WERI-Rb-1 (cell line): ENCODE data around the gene ELAVL1.
A peak's percentile ranks its signal among the peaks of the same experiment; 100 is the strongest.
"Not testable (repeated sequence)": the region's sequence is repeated elsewhere in the genome, so short reads cannot be mapped to it uniquely, and the experiment has no call there.

Source experiments
- DNase-seq: peaks from one replicate; pipeline ENCODE4 v3.0.0-alpha.2; 2020
- H3K27ac ChIP-seq: fragments of 250-450 bp; sonication (Bioruptor Pico); 2 replicates; pipeline ENCODE4 v1.5.1; 2020; ENCODE audit warnings: mild to moderate bottlenecking, moderate library complexity
- H3K27me3 ChIP-seq: fragments of 250-450 bp; sonication (Bioruptor Pico); 2 replicates; pipeline ENCODE4 v1.5.1; 2021; ENCODE audit warnings: mild to moderate bottlenecking, low read depth, moderate library complexity; ENCODE audit not compliant: insufficient read depth, severe bottlenecking
- H3K36me3 ChIP-seq: fragments of 250-450 bp; sonication (Bioruptor Pico); 2 replicates; pipeline ENCODE4 v1.5.1; 2020; ENCODE audit warnings: mild to moderate bottlenecking, moderate library complexity
- H3K4me3 ChIP-seq: 2 replicates; pipeline ENCODE4 v1.5.1; 2011; ENCODE audit warnings: low read depth, mild to moderate bottlenecking, control low read depth, low read length
- H3K9me3 ChIP-seq: fragments of 250-450 bp; sonication (Bioruptor Pico); 2 replicates; pipeline ENCODE4 v1.5.1; 2021; ENCODE audit warnings: mild to moderate bottlenecking, moderate library complexity; ENCODE audit not compliant: severe bottlenecking
- CTCF ChIP-seq: IDR thresholded peaks from 2 replicates; pipeline ENCODE4 v1.5.1; 2011; ENCODE audit warnings: low read depth, mild to moderate bottlenecking, control low read depth, inconsistent platforms, low read length

Gene ELAVL1

DNA sequence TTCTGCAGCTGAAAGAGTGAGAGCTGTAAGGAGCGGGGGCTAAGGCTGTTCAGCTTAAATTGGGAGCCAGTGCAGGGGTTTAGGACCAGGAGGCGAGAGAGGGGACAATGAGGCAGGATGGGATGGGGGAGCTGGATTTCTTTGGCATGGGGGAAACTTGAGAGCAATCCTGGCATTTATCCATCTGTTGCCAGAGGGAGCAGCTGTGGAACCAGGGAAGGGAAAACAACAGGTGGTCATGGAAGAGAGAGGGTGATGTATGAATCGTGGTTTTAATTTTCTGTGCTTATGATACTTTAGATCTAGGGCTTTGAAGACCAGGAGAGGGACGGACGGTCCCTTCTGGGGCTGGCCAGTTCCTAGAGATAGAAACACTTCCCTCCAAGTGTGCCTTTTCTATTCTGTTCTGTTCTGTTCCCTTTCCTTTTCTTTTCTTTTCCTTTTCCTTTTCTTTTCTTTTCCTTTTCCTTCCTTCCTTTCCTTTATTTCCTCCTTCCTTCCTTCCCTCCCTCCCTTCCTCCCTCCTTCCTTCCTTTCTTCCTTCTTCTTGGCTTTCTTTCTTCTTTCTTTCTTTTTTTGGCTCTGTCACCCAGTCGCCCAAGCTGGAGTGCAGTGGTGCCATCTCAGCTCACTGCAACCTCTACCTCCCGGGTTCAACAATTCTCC, 31.1 kb upstream of the ELAVL1 start:
- TF ChIP-seq CTCF = no peak
- Histone ChIP-seq H3K36me3 (no peaks in the 10 kb centered on the region), H3K9me3 (no peaks in the 10 kb centered on the region), H3K27me3 (no peaks in the 10 kb centered on the region), H3K27ac (no peak overlapping the region), H3K4me3 (no peak overlapping the region)
- no peak for DNase-seq

DNA sequence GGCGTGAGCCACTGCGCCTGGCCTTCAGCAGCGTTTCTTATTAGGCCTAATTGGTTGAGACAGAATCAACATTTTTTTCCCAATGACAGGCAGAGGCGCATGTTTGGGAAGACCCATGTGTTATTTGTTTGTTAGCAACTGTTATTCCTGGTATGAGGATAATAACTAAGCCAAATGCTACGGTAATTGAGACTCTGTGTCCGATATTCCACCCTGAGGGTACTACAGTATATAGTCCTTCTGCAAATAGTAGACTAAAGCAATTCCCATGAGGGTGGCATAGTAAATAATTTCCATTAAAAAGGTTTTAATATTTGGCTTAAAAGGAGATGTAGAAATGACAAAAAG, 28.7 kb upstream of the ELAVL1 start:
- H3K27ac ChIP-seq = no peak overlapping the region
- no peak for TF ChIP-seq CTCF
- no peaks in the 10 kb centered on the region for H3K9me3 ChIP-seq
- no peaks in the 10 kb centered on the region for H3K27me3 ChIP-seq
- H3K36me3 ChIP-seq = no peaks in the 10 kb centered on the region
- no peak for DNase-seq
- no peak overlapping the region for H3K4me3 ChIP-seq

DNA sequence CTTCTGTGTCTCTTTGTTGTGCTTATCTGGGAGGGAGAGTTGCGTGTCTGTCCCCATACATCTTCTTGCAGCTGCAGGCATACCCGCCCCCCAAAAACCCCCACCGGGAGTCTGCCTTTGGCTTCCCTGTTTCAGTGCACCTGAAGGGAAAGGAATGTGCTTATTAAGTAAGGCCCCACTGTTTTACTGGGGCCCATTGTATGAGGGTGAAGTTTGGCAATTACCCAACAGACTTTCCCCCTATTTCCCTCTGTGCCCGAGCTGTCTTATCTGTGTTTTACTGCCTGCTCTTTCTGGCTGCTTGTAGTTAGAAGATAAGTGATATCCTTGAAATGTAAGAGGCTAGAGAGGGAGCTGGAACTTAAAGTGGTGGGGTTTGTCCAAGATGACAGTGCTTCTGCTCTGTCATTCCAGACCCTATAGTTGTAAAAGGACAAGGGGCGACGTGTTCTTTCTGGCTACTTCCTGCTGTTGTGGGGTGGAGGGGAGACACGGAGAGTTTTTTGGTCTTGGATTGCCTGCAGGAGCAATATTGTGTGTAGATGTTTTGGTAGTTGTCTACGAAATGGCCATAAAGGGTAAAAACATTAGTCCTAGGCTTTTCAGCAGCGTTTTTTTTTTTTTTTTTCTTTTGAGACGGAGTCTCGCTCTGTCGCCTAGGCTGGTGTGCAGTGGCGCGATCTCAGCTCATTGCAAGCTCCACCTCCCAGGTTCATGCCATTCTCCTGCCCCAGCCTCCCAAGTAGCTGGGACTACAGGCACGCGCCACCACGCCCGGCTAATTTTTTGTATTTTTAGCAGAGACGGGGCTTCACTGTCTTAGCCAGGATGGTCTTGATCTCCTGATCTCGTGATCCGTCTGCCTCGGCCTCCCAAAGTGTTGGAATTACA, 28.1 kb upstream of the ELAVL1 start:
- H3K9me3 ChIP-seq, DNase-seq, H3K27ac ChIP-seq, H3K36me3 ChIP-seq, H3K4me3 ChIP-seq, H3K27me3 ChIP-seq: not testable (repeated sequence)

- no peaks in the 10 kb centered on the region for H3K36me3 ChIP-seq
- no peak overlapping the region for H3K27ac ChIP-seq
- TF ChIP-seq CTCF = no peak
- no peak overlapping the region for H3K4me3 ChIP-seq
- H3K9me3 ChIP-seq = no peaks in the 10 kb centered on the region
- no peak for DNase-seq
- no peaks in the 10 kb centered on the region for H3K27me3 ChIP-seq
These were observed 25.5 kb upstream of the ELAVL1 start for GRCh38 chr19:8030960-8031359.

DNA sequence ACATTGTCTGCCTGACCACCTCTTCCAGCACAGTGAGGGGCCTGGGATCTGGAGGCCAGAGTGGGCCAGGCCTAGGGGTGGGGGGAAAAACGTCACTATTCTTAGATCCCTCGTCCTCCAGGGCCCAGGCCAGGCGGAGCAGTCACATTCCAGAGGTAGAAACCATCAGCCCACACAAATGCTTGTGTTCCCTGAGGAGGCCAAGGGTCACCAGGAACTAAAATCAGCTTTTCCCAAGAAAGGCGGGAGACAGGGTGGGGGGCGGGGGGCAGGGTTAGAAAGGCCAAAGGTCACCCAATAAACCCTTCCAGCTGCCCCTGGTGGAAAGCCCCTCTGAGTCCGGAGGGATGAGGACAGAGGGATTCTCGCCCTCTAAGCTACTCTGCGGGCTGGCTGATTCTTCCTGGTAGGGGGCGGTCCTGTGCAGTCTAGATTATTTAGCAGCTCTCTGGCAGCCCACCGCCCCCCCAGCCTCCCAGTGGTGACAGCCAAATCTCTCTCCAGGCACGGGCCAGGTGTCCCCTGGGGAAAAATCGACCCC, 23.6 kb upstream of the ELAVL1 start:
- peak; percentile 40 for DNase-seq
- Histone ChIP-seq H3K27ac (no peak overlapping the region), H3K9me3 (no peaks in the 10 kb centered on the region), H3K36me3 (no peaks in the 10 kb centered on the region), H3K27me3 (no peaks in the 10 kb centered on the region), H3K4me3 (no peak overlapping the region)
- TF ChIP-seq CTCF = 0 out of 2 replicates have a peak, but pooled peaks have one; percentile 14

GRCh38 chr19:8025316-8025715, 19.9 kb upstream of the ELAVL1 start:
- DNase-seq = no peak
- Histone ChIP-seq H3K9me3 (no peaks in the 10 kb centered on the region), H3K27ac (no peak overlapping the region), H3K4me3 (no peak overlapping the region), H3K36me3 (no peaks in the 10 kb centered on the region), H3K27me3 (no peaks in the 10 kb centered on the region)
- no peak for TF ChIP-seq CTCF

- H3K4me3 ChIP-seq, DNase-seq, H3K36me3 ChIP-seq, H3K9me3 ChIP-seq, H3K27ac ChIP-seq, H3K27me3 ChIP-seq: not testable (repeated sequence)
These were observed 18.8 kb upstream of the ELAVL1 start for GRCh38 chr19:8024256-8024655.
